Stimulated activated CD4-positive, alpha-beta T cell treated with anti-CD3 and anti-CD28 coated beads, Interleukin-15, amount 100 ng/mL, for 1 hour (primary cell): ENCODE results near the gene LRRC45.

ENCODE experiments used
- DNase-seq, 2 donors: peaks; one replicate each; pipeline ENCODE4 v3.0.0-alpha.2; 2020; ENCODE audit warnings: low read depth in 1 of 2, low spot score in 1 of 2

The LRRC45 gene

GRCh38 chr17:82061047-82061925, 38.2 kb downstream of the LRRC45 start:
- DNase-seq, result no peak

GRCh38 chr17:82062076-82062983, 39.2 kb downstream of the LRRC45 start:
- DNase-seq, result no peak

- DNase-seq, result no peak
Measured at GRCh38 chr17:82062984-82063368, 39.9 kb downstream of the LRRC45 start.

- no peak for DNase-seq
Measured at GRCh38 chr17:82063424-82064415, 40.6 kb downstream of the LRRC45 start.

GRCh38 chr17:82064433-82065192, 41.5 kb downstream of the LRRC45 start:
- no peak for DNase-seq

GRCh38 chr17:82065193-82065637, 42.1 kb downstream of the LRRC45 start:
- DNase-seq, result no peak

GRCh38 chr17:82065638-82066303, 42.7 kb downstream of the LRRC45 start, which contains the start of gene DUS1L:
Gene DUS1L, minus strand, starts transcription at chr17:82065804. Its CDS starts 745 bp downstream, at chr17:82065059.
- DNase-seq, result peak; percentile 55 to 70

GRCh38 chr17:82070611-82071010, 47.5 kb downstream of the LRRC45 start:
- no peak for DNase-seq

GRCh38 chr17:82072827-82073226, 49.7 kb downstream of the LRRC45 start:
- no peak for DNase-seq

- DNase-seq, result no peak
Measured at GRCh38 chr17:82073446-82073845, 50.3 kb downstream of the LRRC45 start.

GRCh38 chr17:82076018-82076784, 53.1 kb downstream of the LRRC45 start:
- DNase-seq, result no peak

- no peak for DNase-seq
Measured at GRCh38 chr17:82076785-82077591, 53.9 kb downstream of the LRRC45 start.

- DNase-seq, result no peak
Measured at GRCh38 chr17:82077617-82078358, 54.7 kb downstream of the LRRC45 start.

GRCh38 chr17:82078433-82078832, 55.3 kb downstream of the LRRC45 start:
- DNase-seq, result no peak

GRCh38 chr17:82079001-82079677, 56.0 kb downstream of the LRRC45 start:
- no peak for DNase-seq

GRCh38 chr17:82080048-82080788, 57.1 kb downstream of the LRRC45 start:
- no peak for DNase-seq
